ENCODE data around the gene NUTM2G. TPM values are rescaled to one million over a fixed set of nuclear protein-coding genes. Genes with fewer than 3 reads are reported as not detected.
"Not testable (repeated sequence)": the region's sequence is repeated elsewhere in the genome, so short reads cannot be mapped to it uniquely, and the experiment has no call there.

The NUTM2G gene
- total and polyA plus RNA-seq, 9 donors = not detected

- Histone ChIP-seq H3K4me1 (ENCODE audit: insufficient read depth) (no peaks in the 10 kb centered on the region), H3K27ac (no peak overlapping the region), H3K4me3 (no peak overlapping the region), H3K9me3 (no peaks in the 10 kb centered on the region), H3K27me3 (no peaks in the 10 kb centered on the region), H3K36me3 (no peaks in the 10 kb centered on the region)
- TF ChIP-seq POLR2A (IDR thresholded peaks at IDR 0.05) = no peak
- TF ChIP-seq CTCF (IDR thresholded peaks at IDR 0.05) = no peak
- TF ChIP-seq EP300 (IDR thresholded peaks at IDR 0.05) = no peak
- no peak for DNase-seq
- 96 to 97% (median 97%) methylated on average over 7 of the region's 7 CpGs for whole genome bisulfite sequencing, 3 donors
- intact Hi-C loops (cut with DNase I) = no loop called here
Observed at GRCh38 chr9:96892131-96892530, 36.5 kb upstream of the NUTM2G start.

- H3K4me1 ChIP-seq (ENCODE audit: insufficient read depth); H3K27ac ChIP-seq; H3K9me3 ChIP-seq; H3K36me3 ChIP-seq; H3K4me3 ChIP-seq; DNase-seq; intact Hi-C loops (cut with DNase I); H3K27me3 ChIP-seq: not testable (repeated sequence)
- WGBS, 3 donors = 82 to 86% (median 83%) methylated on average over 1 of the region's 2 CpGs
Observed at GRCh38 chr9:96900010-96900409, 28.6 kb upstream of the NUTM2G start.

DNA sequence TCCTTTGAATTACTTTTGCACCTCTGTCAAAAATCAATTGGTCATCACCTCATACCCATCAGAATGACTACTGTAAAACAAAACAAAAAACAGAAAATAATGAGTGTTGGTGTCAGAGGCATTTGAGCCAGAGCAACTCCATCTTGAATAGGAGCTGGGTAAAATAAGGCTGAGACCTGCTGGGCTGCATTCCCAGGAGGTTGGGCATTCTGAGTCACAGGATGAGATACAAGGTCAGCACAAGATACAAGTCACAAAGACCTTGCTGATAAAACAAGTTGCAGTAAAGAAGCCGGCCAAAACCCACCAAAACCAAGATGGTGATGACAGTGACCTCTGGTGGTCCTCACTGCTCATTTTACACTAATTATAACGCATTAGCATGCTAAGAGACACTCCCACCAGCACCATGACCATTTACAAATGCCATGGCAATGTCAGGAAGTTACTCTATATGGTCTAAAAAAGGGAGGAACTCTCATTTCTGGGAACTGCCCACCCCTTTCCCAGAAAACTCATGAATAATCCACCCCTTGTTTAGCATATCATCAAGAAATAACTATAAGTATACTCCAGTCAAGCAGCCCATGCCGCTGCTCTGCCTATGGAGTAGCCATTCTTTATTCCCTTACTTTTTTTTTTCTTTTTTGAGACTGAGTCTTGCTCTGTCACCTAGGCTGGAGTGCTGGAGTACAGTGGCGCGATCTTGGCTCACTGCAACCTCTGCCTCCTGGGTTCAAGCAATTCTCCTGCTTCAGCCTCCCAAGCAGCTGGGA is 23.5 kb upstream of the NUTM2G start:
- H3K9me3 ChIP-seq; H3K27me3 ChIP-seq; intact Hi-C loops (cut with DNase I); H3K4me3 ChIP-seq; H3K36me3 ChIP-seq; DNase-seq; H3K4me1 ChIP-seq (ENCODE audit: insufficient read depth); H3K27ac ChIP-seq: not testable (repeated sequence)
- 56 to 92% (median 89%) methylated on average over 2 of the region's 5 CpGs for WGBS, 3 donors

GRCh38 chr9:96908479-96908878 is 20.2 kb upstream of the NUTM2G start:
- H3K4me3 ChIP-seq; H3K27me3 ChIP-seq; DNase-seq; intact Hi-C loops (cut with DNase I); H3K9me3 ChIP-seq; H3K36me3 ChIP-seq; H3K27ac ChIP-seq; H3K4me1 ChIP-seq (ENCODE audit: insufficient read depth): not testable (repeated sequence)
- no CpG with 5 or more reads among the region's 3 CpGs for WGBS, 3 donors

- H3K36me3 ChIP-seq; H3K4me1 ChIP-seq (ENCODE audit: insufficient read depth); H3K27ac ChIP-seq; H3K4me3 ChIP-seq; intact Hi-C loops (cut with DNase I); DNase-seq; H3K27me3 ChIP-seq; H3K9me3 ChIP-seq: not testable (repeated sequence)
- whole genome bisulfite sequencing, 3 donors = 78 to 95% methylated on average over 2 of the region's 2 CpGs; no CpG with 5 or more reads in 1 of the 3 donors
Observed at GRCh38 chr9:96915539-96915938, 13.1 kb upstream of the NUTM2G start.

GRCh38 chr9:96916531-96916930 is 12.1 kb upstream of the NUTM2G start:
- H3K27ac ChIP-seq; H3K36me3 ChIP-seq; H3K4me1 ChIP-seq (ENCODE audit: insufficient read depth); H3K4me3 ChIP-seq; DNase-seq; H3K9me3 ChIP-seq; H3K27me3 ChIP-seq; intact Hi-C loops (cut with DNase I): not testable (repeated sequence)
- 88 to 100% (median 91%) methylated on average over 1 to 5 of the region's 6 CpGs for WGBS, 3 donors

DNA sequence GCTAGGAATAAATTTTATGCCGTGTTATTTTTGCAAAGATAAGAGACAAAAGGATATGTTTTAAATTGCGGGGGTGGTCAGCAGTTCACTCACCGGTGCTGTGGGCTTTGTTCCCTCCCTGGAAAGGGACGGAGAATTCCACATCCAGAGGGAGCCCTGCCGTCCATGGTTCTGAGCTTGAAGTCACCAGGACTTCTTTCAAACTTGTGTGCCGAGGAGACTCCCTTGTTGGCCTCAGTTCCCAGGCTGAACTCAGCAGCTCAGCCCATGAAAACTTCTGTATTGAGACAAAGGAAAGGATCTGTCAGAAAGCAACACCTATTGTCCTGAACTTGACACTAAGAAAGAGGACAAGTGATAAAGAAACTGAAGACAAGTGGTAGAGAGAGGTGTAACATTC is 10.1 kb upstream of the NUTM2G start:
- H3K27ac ChIP-seq; intact Hi-C loops (cut with DNase I); H3K4me3 ChIP-seq; H3K4me1 ChIP-seq (ENCODE audit: insufficient read depth); H3K27me3 ChIP-seq; DNase-seq; H3K36me3 ChIP-seq; H3K9me3 ChIP-seq: not testable (repeated sequence)
- WGBS, 3 donors = 62 to 71% (median 67%) methylated on average over 5 to 6 of the region's 6 CpGs

GRCh38 chr9:96920803-96921202 is 7.8 kb upstream of the NUTM2G start:
- H3K4me1 ChIP-seq (ENCODE audit: insufficient read depth); H3K4me3 ChIP-seq; DNase-seq; intact Hi-C loops (cut with DNase I); H3K36me3 ChIP-seq; H3K27me3 ChIP-seq; H3K9me3 ChIP-seq; H3K27ac ChIP-seq: not testable (repeated sequence)
- 70 to 95% (median 93%) methylated on average over 2 to 4 of the region's 4 CpGs for WGBS, 3 donors

DNA sequence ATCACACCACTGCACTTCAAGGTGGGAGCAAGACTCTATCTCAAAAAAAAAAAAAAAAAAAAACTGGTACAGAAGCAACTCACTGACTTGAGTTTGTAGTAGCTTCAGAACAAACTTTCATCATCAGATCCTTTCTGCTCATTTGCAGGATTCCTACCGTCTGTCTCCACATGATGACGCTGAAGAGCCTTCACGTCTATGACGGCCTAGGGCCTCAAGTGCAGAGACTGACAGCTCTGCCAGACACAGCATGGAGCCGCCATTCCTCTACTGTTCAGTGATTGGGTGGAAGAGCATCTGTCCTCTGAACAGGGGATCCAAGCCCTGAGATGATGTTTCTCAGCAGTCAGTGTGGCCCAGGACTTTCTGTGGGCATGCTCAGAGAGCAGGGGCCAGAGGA is 3.1 kb upstream of the NUTM2G start:
- H3K4me1 ChIP-seq (ENCODE audit: insufficient read depth); intact Hi-C loops (cut with DNase I); H3K27me3 ChIP-seq; H3K9me3 ChIP-seq; H3K4me3 ChIP-seq; H3K27ac ChIP-seq; H3K36me3 ChIP-seq; DNase-seq: not testable (repeated sequence)
- 82 to 95% (median 88%) methylated on average over 5 of the region's 5 CpGs for WGBS, 3 donors

- WGBS, 3 donors = 56 to 76% (median 75%) methylated on average over 9 to 12 of the region's 13 CpGs
- DNase-seq; H3K36me3 ChIP-seq; H3K4me1 ChIP-seq (ENCODE audit: insufficient read depth); H3K27ac ChIP-seq; H3K4me3 ChIP-seq; H3K9me3 ChIP-seq; intact Hi-C loops (cut with DNase I); H3K27me3 ChIP-seq: not testable (repeated sequence)
Observed at GRCh38 chr9:96931665-96932064, 3.0 kb downstream of the NUTM2G start.

GRCh38 chr9:96934097-96934496 is 5.5 kb downstream of the NUTM2G start:
- DNase-seq; intact Hi-C loops (cut with DNase I); H3K4me1 ChIP-seq (ENCODE audit: insufficient read depth); H3K9me3 ChIP-seq; H3K27ac ChIP-seq; H3K4me3 ChIP-seq; H3K36me3 ChIP-seq; H3K27me3 ChIP-seq: not testable (repeated sequence)
- WGBS, 3 donors = 82 to 93% (median 87%) methylated on average over 4 to 10 of the region's 14 CpGs
